SK-N-MC (cell line): ENCODE measurements around the gene SLC35B1.

Experiments
- EZH2 ChIP-seq: fragments of 200-600 bp; sonication (generic); IDR thresholded peaks from one replicate; pipeline ENCODE4 v1.6.1; 2017; ENCODE audit warnings: antibody characterized with exemption
- POLR2AphosphoS5 ChIP-seq: IDR thresholded peaks from 2 replicates; pipeline ENCODE4 v1.6.1; 2012; ENCODE audit warnings: mild to moderate bottlenecking, low read depth, low read length, borderline replicate concordance

GRCh38 chr17:49739641-49740271 lies 32.0 kb upstream of the SLC35B1 start:
- TF ChIP-seq POLR2AphosphoS5: no peak
- TF ChIP-seq EZH2: no peak
